SK-N-MC (cell line): ENCODE measurements around the gene LUM.

Experiments used
- DNase-seq: peaks from one replicate; pipeline ENCODE4 v3.0.0-alpha.2; 2011; ENCODE audit warnings: low read depth, low spot score
- H3K27ac ChIP-seq: fragments of 200-600 bp; sonication (generic); 2 replicates; pipeline ENCODE4 v1.5.1; 2016; ENCODE audit warnings: mixed run types
- H3K36me3 ChIP-seq: fragments of 200-600 bp; sonication (generic); 2 replicates; pipeline ENCODE4 v1.6.1; 2017; ENCODE audit warnings: antibody characterized with exemption, low read length, mixed read lengths; ENCODE audit not compliant: insufficient read depth
- H3K4me3 ChIP-seq: fragments of 200-600 bp; sonication (generic); 2 replicates; pipeline ENCODE4 v1.5.1; 2016
- H3K9ac ChIP-seq: fragments of 200-600 bp; sonication (generic); 2 replicates; pipeline ENCODE4 v1.8.0; 2017; ENCODE audit warnings: mixed run types, mixed read lengths; ENCODE audit not compliant: insufficient read length
- H3K9me3 ChIP-seq: fragments of 200-600 bp; sonication (generic); 2 replicates; pipeline ENCODE4 v1.6.1; 2017; ENCODE audit warnings: low read depth, mild to moderate bottlenecking, antibody characterized with exemption, low read length, moderate library complexity, mixed read lengths
- EZH2 ChIP-seq: fragments of 200-600 bp; sonication (generic); IDR thresholded peaks from one replicate; pipeline ENCODE4 v1.6.1; 2017; ENCODE audit warnings: antibody characterized with exemption
- FOXP2 ChIP-seq: optimal IDR thresholded peaks from 2 replicates; pipeline ENCODE3; 2011; ENCODE audit warnings: mild to moderate bottlenecking, moderate library complexity; ENCODE audit not compliant: insufficient read depth; ENCODE audit errors: extremely low read length, control extremely low read depth
- POLR2AphosphoS5 ChIP-seq: IDR thresholded peaks from 2 replicates; pipeline ENCODE4 v1.6.1; 2012; ENCODE audit warnings: mild to moderate bottlenecking, low read depth, low read length, borderline replicate concordance

LUM gene

GRCh38 chr12:91111366-91112325, at the start of gene LUM:
Gene LUM, minus strand, starts transcription at chr12:91111494. Its CDS starts 2,515 bp downstream, at chr12:91108979.
- peak within 1 kb of the TSS; percentile 92 for H3K27ac ChIP-seq
- peak; percentile 56 for DNase-seq
- TF ChIP-seq EZH2 (no peak), FOXP2 (peak; percentile 44)
- peak within 1 kb of the TSS; percentile 77 for H3K4me3 ChIP-seq
- no peaks in the 10 kb centered on the region for H3K9me3 ChIP-seq
- peaks cover 8% of the 10 kb centered on the region; the same call in 1 of the 2 replicates for H3K36me3 ChIP-seq
- H3K9ac ChIP-seq: peak within 1 kb of the TSS; percentile 74

GRCh38 chr12:91161009-91161408, 49.7 kb upstream of the LUM start:
- no peak for DNase-seq
- no peak overlapping the region for H3K4me3 ChIP-seq
- no peak overlapping the region for H3K9ac ChIP-seq
- TF ChIP-seq POLR2AphosphoS5: no peak
- no peak for TF ChIP-seq EZH2
- TF ChIP-seq FOXP2: no peak
- H3K27ac ChIP-seq: peak overlapping the region; percentile 60; the same call in 1 of the 2 replicates
- H3K36me3 ChIP-seq: peaks cover 24% of the 10 kb centered on the region
- H3K9me3 ChIP-seq: no peaks in the 10 kb centered on the region

- H3K9me3 ChIP-seq: no peaks in the 10 kb centered on the region
- H3K27ac ChIP-seq: no peak overlapping the region
- TF ChIP-seq POLR2AphosphoS5: no peak
- no peak for TF ChIP-seq FOXP2
- TF ChIP-seq EZH2: no peak
- no peak overlapping the region for H3K4me3 ChIP-seq
- H3K36me3 ChIP-seq: peaks cover 14% of the 10 kb centered on the region
- H3K9ac ChIP-seq: no peak overlapping the region
- DNase-seq: no peak
Measured at GRCh38 chr12:91155990-91156389, 44.7 kb upstream of the LUM start.

GRCh38 chr12:91154131-91154530, 42.8 kb upstream of the LUM start:
- H3K27ac ChIP-seq: no peak overlapping the region
- TF ChIP-seq EZH2 (no peak), POLR2AphosphoS5 (no peak), FOXP2 (no peak)
- no peak overlapping the region for H3K4me3 ChIP-seq
- no peak overlapping the region for H3K9ac ChIP-seq
- no peak for DNase-seq
- no peaks in the 10 kb centered on the region for H3K9me3 ChIP-seq
- H3K36me3 ChIP-seq: peaks cover 21% of the 10 kb centered on the region

GRCh38 chr12:91144053-91144452, 32.8 kb upstream of the LUM start:
- H3K4me3 ChIP-seq: no peak overlapping the region
- H3K9me3 ChIP-seq: no peaks in the 10 kb centered on the region
- H3K36me3 ChIP-seq: peaks cover 7% of the 10 kb centered on the region
- TF ChIP-seq FOXP2: no peak
- TF ChIP-seq EZH2: no peak
- TF ChIP-seq POLR2AphosphoS5: no peak
- DNase-seq: no peak
- no peak overlapping the region for H3K9ac ChIP-seq
- H3K27ac ChIP-seq: no peak overlapping the region

- DNase-seq: no peak
- H3K4me3 ChIP-seq: no peak overlapping the region
- no peak overlapping the region for H3K9ac ChIP-seq
- TF ChIP-seq FOXP2 (no peak), POLR2AphosphoS5 (no peak)
- 0 out of 2 replicates have a peak, but pooled peaks cover 4% of the 10 kb centered on the region for H3K36me3 ChIP-seq
- H3K9me3 ChIP-seq: no peaks in the 10 kb centered on the region
- peak overlapping the region; percentile 73; the same call in 1 of the 2 replicates for H3K27ac ChIP-seq
Measured at GRCh38 chr12:91143206-91143605, 31.9 kb upstream of the LUM start.

GRCh38 chr12:91142221-91142631, 30.9 kb upstream of the LUM start:
- DNase-seq: no peak
- Histone ChIP-seq H3K9ac (no peak overlapping the region), H3K36me3 (no peaks in the 10 kb centered on the region), H3K9me3 (no peaks in the 10 kb centered on the region), H3K27ac (peak overlapping the region; percentile 73), H3K4me3 (no peak overlapping the region)
- no peak for TF ChIP-seq EZH2
- no peak for TF ChIP-seq POLR2AphosphoS5
- no peak for TF ChIP-seq FOXP2

- peak overlapping the region; percentile 37 for H3K9ac ChIP-seq
- no peaks in the 10 kb centered on the region for H3K9me3 ChIP-seq
- H3K36me3 ChIP-seq: no peaks in the 10 kb centered on the region
- DNase-seq: peak; percentile 87
- TF ChIP-seq EZH2 (no peak), FOXP2 (peak; percentile 78)
- peak overlapping the region; percentile 67 for H3K4me3 ChIP-seq
- H3K27ac ChIP-seq: peak overlapping the region; percentile 97
Measured at GRCh38 chr12:91140026-91140931, 29.0 kb upstream of the LUM start.
